IPS-NIHi11 (cell line): ENCODE results near the gene OSBPL9.
"Not testable (repeated sequence)": the region's sequence is repeated elsewhere in the genome, so short reads cannot be mapped to it uniquely, and the experiment has no call there.

Experiments
- DNase-seq: peaks from one replicate; pipeline ENCODE4 v3.0.0; 2012; ENCODE audit warnings: mixed read lengths, low spot score

Gene OSBPL9

DNA sequence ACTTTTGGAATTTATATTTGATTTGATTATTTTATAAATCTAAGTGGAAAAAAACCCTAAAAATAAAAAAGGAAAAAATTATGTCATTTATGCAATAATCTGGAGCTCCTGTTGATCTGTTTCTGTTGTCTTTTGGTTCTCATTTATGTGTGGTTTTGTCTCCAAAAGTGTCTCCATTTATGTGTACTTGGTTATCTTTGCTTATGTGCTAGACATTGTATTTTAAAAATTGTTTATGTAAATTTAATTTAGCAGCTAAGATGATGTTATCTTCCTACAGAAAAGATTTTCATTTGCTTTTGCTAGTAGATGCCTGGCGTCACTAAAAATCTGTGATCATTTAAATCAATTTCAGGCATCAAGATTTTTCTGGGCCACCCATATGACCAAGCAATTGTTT, 95.7 kb downstream of the OSBPL9 start:
- no peak for DNase-seq

DNA sequence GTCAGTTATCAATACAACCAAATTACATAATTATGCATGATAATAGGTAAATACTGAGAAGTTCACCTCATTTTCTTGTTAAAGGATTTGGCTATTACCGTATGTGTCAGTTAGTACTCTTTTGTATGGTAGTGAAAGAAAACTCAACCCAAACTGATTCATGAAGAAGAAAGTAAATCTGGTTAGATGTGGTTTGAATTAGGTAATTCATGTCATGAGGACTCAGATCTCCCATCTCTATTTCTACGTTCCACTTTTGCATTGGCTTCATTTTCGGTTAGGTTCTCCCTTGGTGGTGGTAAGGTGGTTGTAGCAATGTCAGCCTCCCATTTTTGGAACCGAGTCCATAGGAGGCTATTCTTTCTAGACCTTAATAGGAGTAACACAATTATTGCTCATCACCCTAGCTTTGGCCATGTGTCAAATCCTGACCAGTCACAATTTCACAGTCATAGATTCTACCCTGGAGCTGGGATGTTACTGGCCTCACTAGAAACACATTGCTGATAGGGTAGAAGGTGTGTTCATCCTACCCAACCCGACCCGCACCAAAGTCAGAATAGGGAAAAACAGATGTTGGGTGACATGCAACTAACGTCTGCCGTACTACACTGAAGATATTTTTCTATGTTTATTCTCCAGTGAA, 97.6 kb downstream of the OSBPL9 start:
- no peak for DNase-seq

DNA sequence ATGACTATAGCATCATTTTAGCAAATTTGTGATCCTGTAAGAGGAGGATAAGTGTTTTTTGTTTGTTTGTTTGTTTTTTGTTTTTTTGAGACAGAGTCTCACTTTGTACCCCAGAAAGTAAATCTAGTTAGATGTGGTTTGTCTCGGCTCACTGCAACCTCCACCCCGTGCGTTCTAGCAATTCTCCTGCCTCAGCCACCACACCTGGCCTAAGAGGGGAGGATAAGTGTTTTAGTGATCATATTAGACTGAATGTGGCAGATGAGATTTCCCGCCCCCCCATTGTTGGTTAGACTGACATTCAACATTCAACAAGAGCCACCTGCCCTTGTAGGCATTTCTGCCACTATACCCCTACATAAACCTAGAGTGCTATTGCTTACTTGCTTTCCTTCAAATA, 98.5 kb downstream of the OSBPL9 start:
- DNase-seq = no peak

DNA sequence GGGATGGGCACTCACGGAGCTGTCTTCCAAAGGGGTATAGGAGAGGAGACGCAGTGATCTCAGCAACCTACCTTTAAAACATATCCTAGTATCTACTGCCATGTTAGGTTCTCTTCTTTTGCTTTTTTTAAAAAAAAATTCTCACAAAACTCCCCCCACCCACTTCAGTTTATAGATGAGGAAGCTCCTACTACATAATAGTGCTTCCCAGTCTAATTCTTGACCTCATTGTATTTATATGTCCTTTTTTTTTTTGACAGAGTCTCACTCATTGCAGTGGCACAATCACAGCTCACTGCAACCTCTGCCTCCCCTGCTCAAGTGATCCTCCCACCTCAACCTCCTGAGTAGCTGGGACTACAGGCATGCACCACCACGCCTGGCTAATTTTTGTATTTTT, 99.9 kb downstream of the OSBPL9 start:
- no peak for DNase-seq

DNA sequence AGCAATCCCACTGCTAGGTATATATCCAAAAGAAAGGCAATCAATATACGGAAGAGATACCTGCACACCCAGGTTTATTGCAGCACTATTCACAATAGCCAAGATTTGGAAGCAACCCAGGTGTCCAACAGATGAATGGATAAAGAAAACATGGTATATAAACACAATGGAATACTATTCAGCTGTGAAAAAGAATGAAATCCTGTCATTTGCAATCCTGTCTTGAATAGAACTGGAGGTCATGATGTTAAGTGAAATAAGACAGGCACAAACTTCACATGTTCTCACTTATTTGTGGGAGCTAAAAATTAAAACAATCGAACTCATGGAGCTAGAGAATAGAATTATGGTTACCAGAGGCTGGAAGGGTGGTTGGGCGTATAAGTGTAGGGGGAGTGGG, 101.0 kb downstream of the OSBPL9 start:
- no peak for DNase-seq

DNA sequence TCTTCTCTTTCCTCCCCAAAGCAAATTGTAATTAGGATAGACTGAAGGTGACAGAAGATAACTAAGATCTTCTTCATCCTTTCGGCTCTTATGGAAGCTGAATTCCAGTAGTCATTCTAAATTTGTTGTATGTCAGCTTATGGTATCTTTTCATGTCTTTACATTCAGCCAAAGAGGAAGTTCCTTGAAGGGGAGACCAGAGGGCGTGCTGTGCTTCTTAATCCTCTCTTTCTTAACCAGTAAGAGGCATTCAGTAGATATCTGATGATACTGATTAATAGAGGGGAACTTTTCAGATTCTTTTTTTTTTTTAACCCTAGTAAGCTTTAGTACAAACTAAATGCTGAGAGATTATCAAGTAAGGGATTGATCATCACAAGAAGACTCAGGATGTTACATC, 102.3 kb downstream of the OSBPL9 start:
- no peak for DNase-seq

DNA sequence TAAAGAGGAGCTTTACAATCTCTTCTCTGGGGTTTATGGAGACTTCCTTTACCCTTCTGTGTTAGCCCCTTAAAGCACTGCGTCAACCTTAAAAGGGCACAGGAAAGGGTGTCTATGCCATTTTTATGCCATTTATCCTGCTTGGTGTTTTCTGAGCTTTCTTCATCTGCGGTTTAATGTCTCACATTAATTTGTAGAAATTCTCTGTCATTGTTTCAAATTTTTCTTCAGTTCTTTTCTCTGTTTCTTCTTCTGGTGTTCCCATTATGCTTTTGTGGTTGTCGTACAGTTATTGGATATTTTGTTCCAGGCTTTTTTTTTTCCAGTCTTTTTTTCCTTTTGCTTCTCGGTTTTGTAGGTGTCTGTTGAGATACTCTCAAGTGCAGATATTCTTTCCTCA, 107.9 kb downstream of the OSBPL9 start:
- no peak for DNase-seq

DNA sequence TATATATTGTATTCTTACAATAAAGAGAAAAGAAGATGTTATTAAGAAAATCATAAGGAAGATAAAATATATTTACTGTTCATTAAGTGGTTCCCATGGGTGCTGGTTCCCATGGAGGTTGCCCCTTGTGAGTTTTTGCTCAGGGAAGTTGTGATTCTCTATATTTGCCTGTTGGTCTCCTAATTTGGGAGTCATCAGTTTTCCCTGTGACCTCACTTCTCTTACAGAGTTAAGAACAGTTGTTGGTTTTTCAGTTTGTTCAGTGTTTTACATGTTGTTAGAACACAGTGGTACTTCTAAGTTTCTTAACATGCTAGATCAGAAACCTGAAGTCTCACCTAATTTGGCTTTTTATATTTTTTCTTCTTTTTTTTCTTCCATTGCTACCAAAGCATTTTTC, 109.2 kb downstream of the OSBPL9 start:
- DNase-seq = no peak

DNA sequence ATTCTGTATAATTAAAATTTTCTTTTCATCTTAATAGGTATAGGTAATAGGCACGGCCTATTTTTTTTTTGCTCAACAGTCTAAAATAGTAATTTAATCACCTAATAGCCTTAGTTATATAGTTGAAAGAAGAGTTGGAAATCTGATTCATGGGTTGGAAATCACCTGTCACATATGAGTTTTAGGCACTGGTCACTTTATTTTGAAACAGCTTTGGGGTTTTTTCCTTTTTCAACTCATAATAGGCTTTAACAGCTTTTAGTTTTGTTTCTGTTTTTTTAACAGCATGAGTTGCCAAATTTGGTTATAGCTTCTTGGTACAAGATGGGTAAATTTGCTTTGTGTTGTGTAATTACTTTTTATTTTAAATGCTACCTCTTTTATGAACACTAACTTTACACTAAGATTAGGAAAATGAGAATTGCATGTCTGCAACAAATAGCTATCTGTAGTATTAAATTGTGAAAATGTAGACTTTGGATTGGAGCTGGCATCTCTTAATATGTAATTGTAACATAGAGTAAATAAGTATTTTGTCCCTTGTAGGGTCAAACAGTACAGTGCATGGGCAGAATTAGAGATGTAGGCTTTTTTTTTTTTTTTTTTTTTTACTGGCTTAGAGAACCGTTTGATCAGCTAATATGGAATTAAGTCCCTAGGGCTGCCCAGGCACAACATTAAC, 109.8 kb downstream of the OSBPL9 start:
- no peak for DNase-seq

DNA sequence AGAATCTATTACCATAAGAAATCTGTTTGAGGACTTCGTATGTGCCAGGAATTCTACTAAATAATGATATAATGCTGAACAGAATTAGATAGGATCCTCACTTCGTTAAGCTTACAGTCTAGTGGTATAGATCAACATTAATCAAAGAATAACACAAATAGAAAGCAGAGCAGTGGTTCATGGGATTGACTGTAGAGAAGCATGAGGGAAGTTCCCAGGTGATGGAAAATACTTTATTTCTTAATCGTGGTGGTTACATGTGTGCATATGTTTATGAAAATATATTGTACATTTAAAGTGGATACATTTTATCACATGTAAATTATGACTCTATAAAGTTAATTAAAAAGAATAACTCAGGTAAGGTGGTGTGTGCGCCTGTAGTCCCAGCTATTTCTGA, 110.5 kb downstream of the OSBPL9 start:
- no peak for DNase-seq

DNA sequence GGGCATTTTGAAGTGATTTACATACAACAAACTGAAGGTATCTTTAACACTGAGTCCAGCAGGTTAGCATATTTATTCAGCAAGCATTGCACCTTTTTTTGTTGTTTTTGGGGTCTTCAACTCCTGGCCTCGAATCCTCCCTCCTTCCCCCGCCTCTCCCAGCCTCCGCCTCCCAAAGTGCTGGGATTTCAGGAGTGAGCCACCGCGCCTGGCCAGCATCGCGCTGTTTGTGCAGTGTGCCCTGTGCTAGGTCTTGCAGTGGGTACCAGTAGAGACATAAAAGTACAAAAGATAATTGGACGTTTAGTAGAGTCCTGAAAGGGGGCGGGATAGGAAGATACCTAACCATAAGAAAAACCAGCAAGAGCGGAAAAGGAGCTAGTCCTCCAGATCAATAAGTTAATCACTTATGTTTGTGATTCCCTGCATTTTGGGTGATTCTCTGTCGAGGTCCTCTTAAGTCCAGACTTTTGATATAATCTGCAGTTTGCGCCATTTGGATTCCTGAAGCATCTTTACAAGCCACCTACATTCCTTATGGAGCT, 111.8 kb downstream of the OSBPL9 start:
- DNase-seq = no peak

DNA sequence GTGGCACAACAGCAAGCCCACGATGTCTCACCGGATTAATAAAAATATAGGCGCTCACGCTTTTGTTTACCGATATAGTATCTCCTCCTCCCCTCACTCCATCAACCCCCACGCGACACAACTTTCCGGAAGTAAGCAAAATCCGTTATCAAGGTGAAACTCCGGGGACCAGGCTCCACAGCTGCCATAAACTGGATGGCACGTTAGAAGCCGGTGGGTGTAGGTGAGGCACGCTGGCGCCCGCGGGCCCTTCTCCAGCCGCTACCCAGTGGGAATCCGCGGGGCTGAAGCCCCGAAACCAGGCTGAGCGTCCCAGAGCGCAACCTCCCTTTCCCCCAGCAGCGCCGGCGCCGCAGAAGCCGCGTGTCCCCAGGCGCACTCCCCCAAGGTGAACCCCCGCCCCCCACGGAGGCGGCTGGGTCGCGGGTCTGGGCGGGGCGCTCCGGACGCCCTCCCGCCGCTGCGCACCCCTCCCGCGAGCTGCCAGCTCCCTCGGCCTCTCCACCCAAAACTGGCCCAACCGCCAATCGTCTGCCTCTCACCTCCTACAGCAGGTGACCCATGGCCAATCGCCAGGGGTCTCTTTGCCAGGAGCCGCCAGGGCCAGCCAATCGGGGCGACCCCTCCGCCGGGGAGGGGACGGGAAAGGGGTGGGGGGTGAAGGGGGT, 112.4 kb downstream of the OSBPL9 start:
- DNase-seq = peak; percentile 99

DNA sequence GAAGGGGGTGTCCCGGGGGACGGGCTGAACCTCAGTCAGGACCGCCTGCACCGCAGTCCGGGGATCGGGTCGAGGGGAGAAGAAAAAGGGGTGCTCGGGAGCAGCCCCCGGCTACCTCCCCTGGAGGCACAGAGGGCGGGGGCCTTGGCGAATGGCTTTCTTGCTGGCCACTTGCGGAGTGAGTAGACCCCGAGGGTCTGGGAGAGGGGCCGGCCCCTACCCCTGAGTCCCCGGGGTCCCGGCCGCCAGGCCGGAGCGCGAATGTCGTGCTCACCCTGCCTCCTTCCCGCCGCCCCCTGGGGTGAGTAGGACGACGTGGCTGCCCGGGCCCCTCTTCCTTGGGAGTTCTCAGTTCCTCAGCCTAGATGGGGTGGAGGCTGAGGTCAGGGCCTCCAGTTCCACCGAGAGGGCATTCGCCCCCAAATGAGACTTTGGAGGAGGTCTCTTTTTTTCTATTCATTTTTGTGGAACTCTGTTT, 113.0 kb downstream of the OSBPL9 start:
- no peak for DNase-seq

DNA sequence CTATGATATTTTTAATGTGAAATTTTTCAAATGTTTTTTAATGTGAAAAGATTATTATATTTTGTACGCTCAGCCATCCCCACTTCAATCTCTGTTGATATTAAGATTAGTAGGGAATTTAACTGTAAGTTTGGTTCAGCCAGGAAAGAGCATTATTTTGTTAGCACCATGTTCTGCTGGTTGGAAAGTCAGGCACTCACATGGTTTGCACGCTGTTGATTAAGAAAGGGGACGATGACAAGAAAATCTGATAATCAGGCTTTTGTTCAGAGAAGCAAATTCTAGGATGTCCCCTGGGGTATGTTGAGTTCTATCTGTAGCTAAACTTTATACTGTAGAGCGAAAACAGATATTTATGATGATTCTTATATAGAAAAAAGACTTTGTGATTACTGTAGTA, 115.1 kb downstream of the OSBPL9 start:
- no peak for DNase-seq

DNA sequence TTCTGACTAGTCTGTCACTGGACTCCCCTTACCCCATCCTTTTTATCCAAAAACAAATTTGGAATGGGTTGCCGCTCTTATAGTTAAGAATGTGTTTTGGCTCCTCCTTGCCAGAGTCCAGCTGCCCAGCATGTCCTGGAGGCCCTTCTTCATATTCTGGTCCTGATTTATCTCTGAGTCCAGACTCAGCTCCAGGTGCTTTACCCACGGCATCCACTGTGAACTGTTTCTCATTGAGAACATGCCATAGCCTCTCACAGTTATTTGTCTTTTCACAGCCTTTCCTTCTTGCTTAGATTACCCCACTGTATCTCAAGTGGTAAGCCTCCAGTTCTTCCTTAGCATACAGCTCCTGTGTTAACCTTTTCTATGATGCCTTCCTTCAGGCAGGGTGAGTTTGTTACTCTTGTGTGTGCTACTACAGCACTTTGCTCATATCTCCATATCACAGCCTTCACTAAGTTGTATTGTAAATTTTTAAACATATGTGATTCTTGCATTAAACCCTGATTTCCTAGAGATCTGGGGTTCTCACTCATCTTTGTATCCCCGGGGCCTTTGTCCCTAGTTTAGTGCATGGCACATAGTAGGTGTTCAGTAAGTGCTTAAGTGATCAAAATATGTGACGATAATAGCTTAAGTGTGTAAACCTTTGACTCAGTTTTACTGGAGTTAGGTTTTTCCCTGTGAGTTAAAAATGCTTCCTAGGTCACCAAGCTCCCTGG, 116.0 kb downstream of the OSBPL9 start:
- DNase-seq = no peak

DNA sequence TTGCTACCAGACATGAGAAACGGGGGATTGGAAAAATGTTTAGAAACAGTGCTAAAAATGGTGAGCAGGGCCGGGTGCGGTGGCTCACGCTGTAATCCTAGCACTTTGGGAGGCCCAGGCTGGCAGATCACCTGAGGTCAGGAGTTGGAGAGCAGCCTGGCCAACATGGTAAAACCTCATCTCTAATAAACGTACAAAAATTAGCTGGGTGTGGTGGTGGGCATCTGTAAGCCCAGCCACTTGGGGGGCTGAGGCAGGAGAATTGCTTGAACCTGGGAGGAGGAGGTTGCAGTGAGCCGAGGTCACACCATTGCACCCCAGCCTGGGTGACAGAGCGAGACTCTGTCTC, 116.5 kb downstream of the OSBPL9 start:
- DNase-seq = not testable (repeated sequence)

DNA sequence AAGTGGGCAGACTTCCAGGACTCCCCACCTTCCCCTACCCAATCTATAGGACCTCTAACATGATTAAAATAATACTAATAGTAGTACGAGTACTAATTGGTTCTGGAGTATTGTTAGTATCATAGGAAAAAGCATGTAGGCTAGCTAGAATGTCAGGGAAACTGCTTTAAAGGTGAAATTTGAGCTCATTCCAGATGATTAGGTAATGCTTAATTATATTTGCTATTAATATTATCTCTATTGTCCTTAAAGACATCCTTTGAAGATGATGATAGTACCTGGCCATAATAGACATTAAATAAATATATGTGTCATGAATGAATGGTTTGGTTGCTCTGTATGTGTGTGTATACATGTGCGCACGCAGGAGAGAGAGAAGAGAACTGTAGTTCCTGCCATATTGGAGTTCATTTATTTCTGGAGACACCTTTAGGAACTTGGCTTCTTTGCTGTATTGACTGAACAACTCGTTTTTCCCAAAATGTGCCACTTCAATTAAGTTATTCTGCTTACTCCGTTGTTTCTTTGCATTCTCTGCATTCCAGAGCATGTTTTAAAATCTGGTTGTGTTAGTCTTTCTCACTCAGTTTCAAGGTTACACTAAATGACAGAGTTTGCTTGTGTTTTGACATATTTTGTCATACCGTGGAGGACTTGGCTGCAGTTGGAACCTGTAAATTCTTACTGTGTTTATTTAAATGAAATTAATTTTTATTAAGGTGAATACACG, 117.1 kb downstream of the OSBPL9 start:
- DNase-seq = no peak

DNA sequence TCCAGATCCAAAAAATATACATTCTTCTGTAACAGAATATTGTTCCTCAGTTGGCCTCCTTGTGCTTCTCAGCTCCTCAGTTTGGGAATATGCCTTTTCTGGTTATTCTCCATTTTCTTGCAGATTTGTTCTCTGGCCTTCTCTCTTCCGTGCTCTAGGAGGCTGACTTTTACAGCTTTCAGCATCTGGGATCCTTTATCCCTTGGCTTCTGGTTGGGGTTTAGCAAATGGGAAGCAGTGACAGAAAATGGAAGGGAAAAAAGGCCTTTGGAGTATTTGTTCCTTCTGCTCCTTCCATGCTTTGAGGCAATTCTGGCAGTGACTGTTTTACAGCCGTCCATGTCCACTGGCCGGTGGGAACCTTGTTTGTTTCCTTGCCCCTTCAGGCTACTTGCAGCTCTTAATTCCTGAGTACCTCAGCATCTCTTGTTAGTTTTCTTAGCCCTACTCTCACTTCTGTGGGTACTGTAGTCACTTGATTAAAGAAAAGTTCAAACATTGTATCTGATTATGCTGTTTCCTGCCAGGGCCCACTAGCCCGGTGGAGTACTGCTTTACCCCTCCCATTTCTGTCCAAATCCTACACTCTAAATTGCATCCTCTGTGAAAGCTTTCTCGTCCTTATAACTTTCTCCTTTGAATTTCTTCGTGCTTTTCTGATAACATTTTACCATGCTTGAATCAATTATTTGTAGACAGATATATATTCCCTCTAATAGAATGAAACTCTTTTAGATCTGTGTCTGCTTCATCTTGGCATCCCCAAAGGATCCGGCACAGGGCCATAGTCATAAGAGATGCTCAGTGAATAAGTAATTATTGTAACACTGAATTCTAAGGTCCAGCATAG, 118.2 kb downstream of the OSBPL9 start:
- DNase-seq = no peak

DNA sequence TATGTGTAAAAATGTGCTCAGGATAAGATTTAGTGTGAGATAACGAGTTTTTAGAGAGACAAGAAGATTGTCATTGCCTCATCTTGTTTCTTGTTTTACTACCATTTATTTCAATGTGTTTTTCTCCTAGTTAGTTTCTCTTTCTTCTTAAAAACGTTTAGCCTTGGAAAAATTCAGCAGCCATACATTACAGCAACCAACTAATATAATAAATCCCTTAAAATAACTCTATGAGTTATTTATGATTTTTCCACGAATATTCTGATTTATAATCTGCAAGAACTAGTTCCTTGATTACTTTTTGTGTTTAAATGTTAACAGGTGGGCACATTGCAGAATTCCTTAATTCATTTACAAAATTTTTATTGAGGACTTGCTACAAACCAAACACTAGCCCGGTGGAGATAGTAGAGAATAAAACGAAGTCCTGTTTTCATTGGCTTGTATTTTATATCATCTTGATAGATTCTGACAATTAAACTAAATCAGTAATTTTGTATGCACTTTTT, 118.9 kb downstream of the OSBPL9 start:
- no peak for DNase-seq

DNA sequence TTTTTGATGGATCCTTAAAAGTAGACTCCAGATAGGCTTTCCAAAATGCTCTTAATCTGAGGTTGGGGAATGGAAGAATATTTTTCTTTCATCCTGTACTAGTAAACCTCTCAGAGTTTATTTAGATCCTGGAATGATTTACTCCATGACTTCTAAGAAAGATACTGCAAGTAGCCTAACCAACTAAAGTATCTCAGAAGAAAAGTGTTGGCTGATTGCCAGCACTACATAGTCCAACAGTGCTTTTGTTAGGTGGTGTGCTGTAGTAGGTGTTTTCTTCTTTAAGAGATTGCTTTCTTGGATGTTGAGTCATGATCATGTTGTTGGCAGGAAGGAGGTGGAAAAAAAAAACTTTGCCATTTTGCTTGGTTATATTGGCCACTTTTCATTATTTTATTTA, 119.8 kb downstream of the OSBPL9 start:
- DNase-seq = no peak

DNA sequence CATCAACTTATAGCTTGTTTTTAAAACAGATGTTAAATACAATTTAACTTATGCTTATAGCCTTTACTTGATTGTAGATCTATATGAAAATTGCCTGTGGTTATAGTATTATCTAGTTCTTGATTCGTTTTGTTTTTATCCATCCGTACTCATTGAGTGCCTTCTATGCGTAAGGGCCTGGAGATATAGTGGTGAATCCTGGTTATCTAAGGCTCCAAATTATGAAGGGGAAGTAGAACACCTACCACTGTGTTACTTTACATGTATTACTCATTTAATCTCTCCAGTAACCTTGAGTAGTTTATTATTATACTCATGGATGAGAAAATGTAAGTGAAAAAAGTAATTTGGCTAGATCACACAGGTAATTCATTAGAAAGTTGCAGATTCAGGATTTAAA, 121.8 kb downstream of the OSBPL9 start:
- DNase-seq = no peak
